ENCODE results near the gene PLK1. TPM values are rescaled to one million over a fixed set of nuclear protein-coding genes. Genes with fewer than 3 reads are reported as not detected.

Gene PLK1
- total and polyA plus RNA-seq, 2 experiments from 2014 or later: 69.0 to 141 TPM

GRCh38 chr16:23710504-23710903, 31.8 kb downstream of the PLK1 start:
- H3K27me3 Mint-ChIP-seq (ENCODE audit: insufficient read depth, low read depth, poor library complexity): peaks cover 21% of the 10 kb centered on the region
- no peak overlapping the region for H3K4me3 ChIP-seq
- H3K4me3 Mint-ChIP-seq: no peak overlapping the region
- peaks cover 3% of the 10 kb centered on the region; the same call in 2 of the 3 replicates for H3K4me1 Mint-ChIP-seq
- DNase-seq (ENCODE audit: low spot score): no peak
- H3F3A ChIP-seq (replicated peaks; ENCODE audit: low read depth): no peaks in the 10 kb centered on the region
- H3K79me2 ChIP-seq (replicated peaks; ENCODE audit: insufficient read depth): no peaks in the 10 kb centered on the region
- H3K4me2 ChIP-seq: no peak overlapping the region
- no peak for ATAC-seq
- no peaks in the 10 kb centered on the region for H3K36me3 ChIP-seq (ENCODE audit: insufficient read depth)
- H3K27me3 ChIP-seq (ENCODE audit: insufficient read depth): peaks cover 37% of the 10 kb centered on the region
- TF ChIP-seq CREB1 (CRISPR knock-in tag; IDR thresholded peaks at IDR 0.05; ENCODE audit: low read depth) (no peak), EZH2phosphoT487 (IDR thresholded peaks at IDR 0.05; ENCODE audit: unreplicated experiment) (no peak), STAT1 (IDR thresholded peaks at IDR 0.05; ENCODE audit: unreplicated experiment) (no peak), ZNF331 (CRISPR knock-in tag; IDR thresholded peaks at IDR 0.05; ENCODE audit: low read depth) (no peak), EZH2 (IDR thresholded peaks at IDR 0.05; ENCODE audit: low read depth, unreplicated experiment) (no peak), NANOG (IDR thresholded peaks at IDR 0.05; ENCODE audit: borderline replicate concordance) (no peak)
- TF ChIP-seq, protein P1, sequence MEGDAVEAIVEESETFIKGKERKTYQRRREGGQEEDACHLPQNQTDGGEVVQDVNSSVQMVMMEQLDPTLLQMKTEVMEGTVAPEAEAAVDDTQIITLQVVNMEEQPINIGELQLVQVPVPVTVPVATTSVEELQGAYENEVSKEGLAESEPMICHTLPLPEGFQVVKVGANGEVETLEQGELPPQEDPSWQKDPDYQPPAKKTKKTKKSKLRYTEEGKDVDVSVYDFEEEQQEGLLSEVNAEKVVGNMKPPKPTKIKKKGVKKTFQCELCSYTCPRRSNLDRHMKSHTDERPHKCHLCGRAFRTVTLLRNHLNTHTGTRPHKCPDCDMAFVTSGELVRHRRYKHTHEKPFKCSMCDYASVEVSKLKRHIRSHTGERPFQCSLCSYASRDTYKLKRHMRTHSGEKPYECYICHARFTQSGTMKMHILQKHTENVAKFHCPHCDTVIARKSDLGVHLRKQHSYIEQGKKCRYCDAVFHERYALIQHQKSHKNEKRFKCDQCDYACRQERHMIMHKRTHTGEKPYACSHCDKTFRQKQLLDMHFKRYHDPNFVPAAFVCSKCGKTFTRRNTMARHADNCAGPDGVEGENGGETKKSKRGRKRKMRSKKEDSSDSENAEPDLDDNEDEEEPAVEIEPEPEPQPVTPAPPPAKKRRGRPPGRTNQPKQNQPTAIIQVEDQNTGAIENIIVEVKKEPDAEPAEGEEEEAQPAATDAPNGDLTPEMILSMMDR (conservative IDR thresholded peaks at IDR 0.05; ENCODE audit: low read depth in 2 of 2): no peak
- TF ChIP-seq, protein P2, sequence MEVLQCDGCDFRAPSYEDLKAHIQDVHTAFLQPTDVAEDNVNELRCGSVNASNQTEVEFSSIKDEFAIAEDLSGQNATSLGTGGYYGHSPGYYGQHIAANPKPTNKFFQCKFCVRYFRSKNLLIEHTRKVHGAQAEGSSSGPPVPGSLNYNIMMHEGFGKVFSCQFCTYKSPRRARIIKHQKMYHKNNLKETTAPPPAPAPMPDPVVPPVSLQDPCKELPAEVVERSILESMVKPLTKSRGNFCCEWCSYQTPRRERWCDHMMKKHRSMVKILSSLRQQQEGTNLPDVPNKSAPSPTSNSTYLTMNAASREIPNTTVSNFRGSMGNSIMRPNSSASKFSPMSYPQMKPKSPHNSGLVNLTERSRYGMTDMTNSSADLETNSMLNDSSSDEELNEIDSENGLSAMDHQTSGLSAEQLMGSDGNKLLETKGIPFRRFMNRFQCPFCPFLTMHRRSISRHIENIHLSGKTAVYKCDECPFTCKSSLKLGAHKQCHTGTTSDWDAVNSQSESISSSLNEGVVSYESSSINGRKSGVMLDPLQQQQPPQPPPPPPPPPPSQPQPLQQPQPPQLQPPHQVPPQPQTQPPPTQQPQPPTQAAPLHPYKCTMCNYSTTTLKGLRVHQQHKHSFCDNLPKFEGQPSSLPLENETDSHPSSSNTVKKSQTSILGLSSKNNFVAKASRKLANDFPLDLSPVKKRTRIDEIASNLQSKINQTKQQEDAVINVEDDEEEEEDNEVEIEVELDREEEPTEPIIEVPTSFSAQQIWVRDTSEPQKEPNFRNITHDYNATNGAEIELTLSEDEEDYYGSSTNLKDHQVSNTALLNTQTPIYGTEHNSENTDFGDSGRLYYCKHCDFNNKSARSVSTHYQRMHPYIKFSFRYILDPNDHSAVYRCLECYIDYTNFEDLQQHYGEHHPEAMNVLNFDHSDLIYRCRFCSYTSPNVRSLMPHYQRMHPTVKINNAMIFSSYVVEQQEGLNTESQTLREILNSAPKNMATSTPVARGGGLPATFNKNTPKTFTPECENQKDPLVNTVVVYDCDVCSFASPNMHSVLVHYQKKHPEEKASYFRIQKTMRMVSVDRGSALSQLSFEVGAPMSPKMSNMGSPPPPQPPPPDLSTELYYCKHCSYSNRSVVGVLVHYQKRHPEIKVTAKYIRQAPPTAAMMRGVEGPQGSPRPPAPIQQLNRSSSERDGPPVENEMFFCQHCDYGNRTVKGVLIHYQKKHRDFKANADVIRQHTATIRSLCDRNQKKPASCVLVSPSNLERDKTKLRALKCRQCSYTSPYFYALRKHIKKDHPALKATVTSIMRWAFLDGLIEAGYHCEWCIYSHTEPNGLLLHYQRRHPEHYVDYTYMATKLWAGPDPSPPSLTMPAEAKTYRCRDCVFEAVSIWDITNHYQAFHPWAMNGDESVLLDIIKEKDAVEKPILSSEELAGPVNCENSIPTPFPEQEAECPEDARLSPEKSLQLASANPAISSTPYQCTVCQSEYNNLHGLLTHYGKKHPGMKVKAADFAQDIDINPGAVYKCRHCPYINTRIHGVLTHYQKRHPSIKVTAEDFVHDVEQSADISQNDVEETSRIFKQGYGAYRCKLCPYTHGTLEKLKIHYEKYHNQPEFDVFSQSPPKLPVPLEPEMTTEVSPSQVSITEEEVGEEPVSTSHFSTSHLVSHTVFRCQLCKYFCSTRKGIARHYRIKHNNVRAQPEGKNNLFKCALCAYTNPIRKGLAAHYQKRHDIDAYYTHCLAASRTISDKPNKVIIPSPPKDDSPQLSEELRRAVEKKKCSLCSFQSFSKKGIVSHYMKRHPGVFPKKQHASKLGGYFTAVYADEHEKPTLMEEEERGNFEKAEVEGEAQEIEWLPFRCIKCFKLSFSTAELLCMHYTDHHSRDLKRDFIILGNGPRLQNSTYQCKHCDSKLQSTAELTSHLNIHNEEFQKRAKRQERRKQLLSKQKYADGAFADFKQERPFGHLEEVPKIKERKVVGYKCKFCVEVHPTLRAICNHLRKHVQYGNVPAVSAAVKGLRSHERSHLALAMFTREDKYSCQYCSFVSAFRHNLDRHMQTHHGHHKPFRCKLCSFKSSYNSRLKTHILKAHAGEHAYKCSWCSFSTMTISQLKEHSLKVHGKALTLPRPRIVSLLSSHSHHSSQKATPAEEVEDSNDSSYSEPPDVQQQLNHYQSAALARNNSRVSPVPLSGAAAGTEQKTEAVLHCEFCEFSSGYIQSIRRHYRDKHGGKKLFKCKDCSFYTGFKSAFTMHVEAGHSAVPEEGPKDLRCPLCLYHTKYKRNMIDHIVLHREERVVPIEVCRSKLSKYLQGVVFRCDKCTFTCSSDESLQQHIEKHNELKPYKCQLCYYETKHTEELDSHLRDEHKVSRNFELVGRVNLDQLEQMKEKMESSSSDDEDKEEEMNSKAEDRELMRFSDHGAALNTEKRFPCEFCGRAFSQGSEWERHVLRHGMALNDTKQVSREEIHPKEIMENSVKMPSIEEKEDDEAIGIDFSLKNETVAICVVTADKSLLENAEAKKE (CRISPR knock-in tag; IDR thresholded peaks at IDR 0.05): no peak
- no peak overlapping the region for H3K27ac ChIP-seq (ENCODE audit: low read depth)
- H3K27ac Mint-ChIP-seq: no peak overlapping the region
- 0 out of 2 replicates have a peak, but pooled peaks cover 5% of the 10 kb centered on the region for H3K4me1 ChIP-seq (ENCODE audit: insufficient read depth)
- H3K36me3 Mint-ChIP-seq (ENCODE audit: low read depth): peaks cover 17% of the 10 kb centered on the region
- no peaks in the 10 kb centered on the region; the same call in 1 of the 2 replicates for H3K9me2 ChIP-seq (ENCODE audit: insufficient read depth)
- H4K20me1 ChIP-seq (replicated peaks; ENCODE audit: insufficient read depth): no peaks in the 10 kb centered on the region
- no peak overlapping the region for H2AFZ ChIP-seq
- H3K9me3 Mint-ChIP-seq: peaks cover 20% of the 10 kb centered on the region
